Immature natural killer cell (primary cell): ENCODE data around the gene SH3PXD2A. TPM values are rescaled to one million over a fixed set of nuclear protein-coding genes. Genes with fewer than 3 reads are reported as not detected.

Experiments used
- DNase-seq, 3 donors: peaks; one replicate each; pipeline ENCODE4 v3.0.0; 2022; ENCODE audit warnings: mixed read lengths in 1 of 3
- H3K27ac Mint-ChIP-seq, 6 donors: one replicate each; pipeline ENCODE4 v1.8.0; 2020; ENCODE audit warnings: mixed read lengths in 6 of 6, mild to moderate bottlenecking in 5 of 6, inconsistent platforms in 4 of 6, moderate library complexity in 3 of 6
- H3K27me3 Mint-ChIP-seq, 3 donors: one replicate each; pipeline ENCODE4 v1.8.0; 2020 to 2021; ENCODE audit warnings: low read depth in 3 of 3, mild to moderate bottlenecking in 3 of 3, mixed read lengths in 3 of 3, moderate library complexity in 3 of 3, inconsistent platforms in 1 of 3
- H3K36me3 Mint-ChIP-seq, 3 donors: one replicate each; pipeline ENCODE4 v1.8.0; 2020; ENCODE audit warnings: mixed read lengths in 3 of 3, inconsistent platforms in 2 of 3, mild to moderate bottlenecking in 2 of 3
- H3K4me1 Mint-ChIP-seq, 2 donors: one replicate each; pipeline ENCODE4 v1.8.0; 2020; ENCODE audit warnings: inconsistent platforms in 2 of 2, mild to moderate bottlenecking in 2 of 2, mixed read lengths in 2 of 2, moderate library complexity in 1 of 2
- H3K4me3 Mint-ChIP-seq, 5 donors: one replicate each; pipeline ENCODE4 v1.8.0; 2020; ENCODE audit warnings: mild to moderate bottlenecking in 5 of 5, mixed read lengths in 5 of 5, inconsistent platforms in 3 of 5, moderate library complexity in 3 of 5
- H3K9me3 Mint-ChIP-seq, 6 donors: one replicate each; pipeline ENCODE4 v1.8.0; 2020; ENCODE audit warnings: mild to moderate bottlenecking in 6 of 6, mixed read lengths in 6 of 6, inconsistent platforms in 4 of 6, moderate library complexity in 3 of 6
- polyA plus RNA-seq, 3 donors: library from polyadenylated mRNA; unstranded; fragments of 300-500 nt; fragmentation: Illumina TruSeq; gene quantifications; one replicate each; pipeline ENCODE4 v1.2.3, GENCODE V29; 2021

Gene SH3PXD2A
- polyA plus RNA-seq, 3 donors from 2014 or later: 0.07 to 0.43 TPM; not detected in 1

- Mint-ChIP-seq H3K4me3 (no peak overlapping the region), H3K36me3 (peaks cover 0 to 4% (median 0%) of the 10 kb centered on the region in 3 donors), H3K27ac (no peak overlapping the region), H3K9me3 (peaks cover 0 to 1% (median 0%) of the 10 kb centered on the region in 6 donors), H3K27me3 (peaks cover 0 to 3% (median 2%) of the 10 kb centered on the region in 3 donors), H3K4me1 (no peaks in the 10 kb centered on the region)
- DNase-seq: no peak
These were observed 134.9 kb downstream of the SH3PXD2A start for GRCh38 chr10:103720328-103720963.

- peaks cover 0 to 3% (median 2%) of the 10 kb centered on the region in 3 donors for H3K27me3 Mint-ChIP-seq
These were observed 136.3 kb downstream of the SH3PXD2A start for GRCh38 chr10:103719036-103719435.

GRCh38 chr10:103718247-103718620 lies 137.1 kb downstream of the SH3PXD2A start:
- no peak for DNase-seq
- Mint-ChIP-seq H3K9me3 (peaks cover 0 to 1% (median 0%) of the 10 kb centered on the region in 6 donors), H3K27ac (no peak overlapping the region), H3K36me3 (no peaks in the 10 kb centered on the region), H3K4me1 (no peaks in the 10 kb centered on the region), H3K4me3 (no peak overlapping the region), H3K27me3 (peaks cover 0 to 5% (median 2%) of the 10 kb centered on the region in 3 donors)

More at GRCh38 chr10:103719036-103719435, 136.3 kb downstream of the SH3PXD2A start:
- H3K36me3 Mint-ChIP-seq: no peaks in the 10 kb centered on the region
- no peak overlapping the region for H3K27ac Mint-ChIP-seq
- DNase-seq: no peak
- no peaks in the 10 kb centered on the region for H3K4me1 Mint-ChIP-seq
- peaks cover 0 to 1% (median 0%) of the 10 kb centered on the region in 6 donors for H3K9me3 Mint-ChIP-seq
- H3K4me3 Mint-ChIP-seq: no peak overlapping the region

DNA sequence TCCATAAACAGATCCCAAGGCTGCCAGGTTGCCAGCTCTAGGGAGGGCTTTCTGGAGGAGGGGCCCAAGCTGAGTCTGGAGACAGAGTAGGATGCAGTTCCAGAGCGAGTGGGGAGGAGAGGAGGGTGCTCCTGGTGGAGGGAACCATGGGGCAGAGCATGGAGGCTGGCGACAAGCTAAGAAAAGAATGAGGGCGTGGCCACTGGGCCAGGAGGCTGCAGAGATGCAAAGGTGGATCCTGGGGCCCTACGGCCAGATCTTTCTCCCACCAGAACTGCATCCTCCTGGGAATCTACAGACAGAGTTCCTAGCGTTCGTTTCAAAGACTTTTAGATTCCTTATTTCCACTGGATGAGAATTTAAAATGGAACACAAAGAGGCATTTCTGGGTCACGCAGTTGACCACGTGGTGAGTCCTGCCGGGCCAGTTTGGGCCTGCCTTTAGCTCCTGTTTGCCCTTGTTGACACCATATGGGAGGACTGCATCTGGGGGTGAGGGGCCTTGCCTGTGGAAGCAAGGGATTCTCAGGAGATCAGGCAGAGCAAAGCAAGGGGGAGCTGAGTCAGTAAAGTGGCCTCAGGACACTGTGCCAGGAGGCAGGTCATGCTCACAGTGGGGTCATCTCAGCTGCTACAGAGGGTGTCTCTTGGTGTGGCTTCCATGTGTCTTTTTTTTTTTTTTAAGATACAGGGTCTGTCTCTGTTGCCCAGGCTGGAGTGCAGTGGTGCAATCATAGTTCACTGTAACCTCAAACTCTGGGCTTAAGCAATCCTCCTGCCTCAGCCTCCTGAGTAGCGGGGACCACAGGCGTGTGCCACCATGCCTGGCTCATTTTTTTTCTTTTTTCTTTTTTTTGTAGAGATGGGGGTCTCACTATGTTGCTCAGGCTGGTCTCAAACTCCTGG lies 137.8 kb downstream of the SH3PXD2A start:
- Mint-ChIP-seq H3K27me3 (peaks cover 0 to 5% (median 2%) of the 10 kb centered on the region in 3 donors), H3K9me3 (peaks cover 0 to 1% (median 0%) of the 10 kb centered on the region in 6 donors), H3K36me3 (no peaks in the 10 kb centered on the region), H3K4me1 (no peaks in the 10 kb centered on the region), H3K27ac (no peak overlapping the region), H3K4me3 (no peak overlapping the region)
- DNase-seq: no peak

DNA sequence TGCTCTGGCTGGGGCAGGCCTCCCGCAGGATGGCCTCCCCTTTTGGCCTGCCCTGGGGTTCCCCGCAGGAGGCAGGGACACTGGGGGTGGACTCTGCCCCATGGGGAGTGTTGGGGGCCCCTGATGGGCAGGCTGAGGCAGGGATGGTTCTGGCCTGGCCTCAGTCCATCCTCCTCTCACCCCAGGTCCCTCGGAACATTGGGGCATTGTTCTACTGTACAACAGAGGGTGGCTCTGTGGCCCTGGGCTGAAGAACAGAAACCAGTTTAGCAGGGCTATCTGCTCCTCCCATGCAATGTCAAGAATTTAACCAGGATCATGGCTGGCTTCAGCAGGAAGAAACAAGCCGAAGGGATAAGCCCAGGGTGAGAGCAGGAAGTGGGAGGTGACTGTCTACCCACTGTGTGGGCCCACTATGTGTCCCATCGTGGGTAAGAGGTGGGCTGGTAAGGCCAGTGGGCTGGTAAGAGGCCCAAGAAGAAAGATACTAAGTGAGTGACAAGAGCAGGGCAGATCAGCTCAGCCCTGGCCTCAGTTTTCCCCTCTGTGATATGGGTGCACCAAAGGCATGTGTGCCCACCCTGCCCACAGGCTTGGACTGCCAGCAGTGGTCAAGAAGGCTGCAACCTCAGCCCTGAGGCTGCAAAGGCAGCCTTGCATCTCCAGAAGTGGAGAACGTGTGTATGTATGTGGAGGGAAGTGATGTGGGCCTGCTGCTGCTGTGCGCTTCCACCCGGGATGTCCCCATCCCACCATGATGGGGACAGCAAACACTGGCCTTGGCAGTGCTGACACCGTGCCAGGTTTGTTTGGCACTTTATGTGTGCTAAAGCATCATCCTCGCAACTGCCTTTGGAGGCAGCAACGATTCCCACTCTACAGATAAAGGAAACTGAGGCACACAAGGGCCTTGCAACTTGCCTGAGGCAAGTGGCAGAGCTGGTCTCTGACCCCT lies 138.9 kb downstream of the SH3PXD2A start:
- H3K9me3 Mint-ChIP-seq: peaks cover 0 to 1% (median 0%) of the 10 kb centered on the region in 6 donors
- no peak overlapping the region for H3K27ac Mint-ChIP-seq
- H3K36me3 Mint-ChIP-seq: no peaks in the 10 kb centered on the region
- H3K27me3 Mint-ChIP-seq: peaks cover 0 to 5% (median 2%) of the 10 kb centered on the region in 3 donors
- DNase-seq: no peak
- no peaks in the 10 kb centered on the region for H3K4me1 Mint-ChIP-seq
- no peak overlapping the region for H3K4me3 Mint-ChIP-seq

GRCh38 chr10:103715430-103715829 lies 139.9 kb downstream of the SH3PXD2A start:
- peaks cover 0 to 1% (median 0%) of the 10 kb centered on the region in 6 donors for H3K9me3 Mint-ChIP-seq
- H3K27ac Mint-ChIP-seq: no peak overlapping the region
- no peak overlapping the region for H3K4me3 Mint-ChIP-seq
- H3K27me3 Mint-ChIP-seq: peaks cover 0 to 5% (median 2%) of the 10 kb centered on the region in 3 donors
- no peaks in the 10 kb centered on the region for H3K4me1 Mint-ChIP-seq
- H3K36me3 Mint-ChIP-seq: no peaks in the 10 kb centered on the region
- DNase-seq: no peak

GRCh38 chr10:103714232-103714891 lies 141.0 kb downstream of the SH3PXD2A start:
- Mint-ChIP-seq H3K9me3 (peaks cover 0 to 1% (median 0%) of the 10 kb centered on the region in 6 donors), H3K4me1 (no peaks in the 10 kb centered on the region), H3K27ac (no peak overlapping the region), H3K4me3 (no peak overlapping the region), H3K27me3 (peaks cover 0 to 5% (median 2%) of the 10 kb centered on the region in 3 donors), H3K36me3 (no peaks in the 10 kb centered on the region)
- no peak for DNase-seq

DNA sequence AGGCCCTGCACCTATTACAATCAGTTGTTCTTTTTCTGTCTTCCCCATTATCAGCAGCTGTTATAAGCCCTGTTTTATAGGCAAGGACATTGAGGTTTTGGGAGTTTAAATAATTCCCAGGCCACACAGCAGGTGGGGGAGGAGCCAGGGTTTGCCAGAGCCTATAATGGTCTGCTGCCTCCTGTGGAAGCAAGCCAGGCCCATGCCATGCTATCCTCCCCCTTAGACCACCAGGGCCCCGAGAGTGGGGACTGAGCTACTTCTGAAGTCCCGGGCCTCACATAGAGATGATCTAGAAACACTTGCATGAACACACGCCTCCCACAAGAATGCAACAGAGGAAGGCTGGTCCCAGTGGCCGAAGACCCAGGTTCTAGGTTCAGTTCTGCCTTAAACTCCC lies 141.7 kb downstream of the SH3PXD2A start:
- no peak overlapping the region for H3K27ac Mint-ChIP-seq
- DNase-seq: no peak
- H3K27me3 Mint-ChIP-seq: peaks cover 0 to 2% (median 2%) of the 10 kb centered on the region in 3 donors
- no peaks in the 10 kb centered on the region for H3K4me1 Mint-ChIP-seq
- no peak overlapping the region for H3K4me3 Mint-ChIP-seq
- no peaks in the 10 kb centered on the region for H3K9me3 Mint-ChIP-seq
- no peaks in the 10 kb centered on the region for H3K36me3 Mint-ChIP-seq

DNA sequence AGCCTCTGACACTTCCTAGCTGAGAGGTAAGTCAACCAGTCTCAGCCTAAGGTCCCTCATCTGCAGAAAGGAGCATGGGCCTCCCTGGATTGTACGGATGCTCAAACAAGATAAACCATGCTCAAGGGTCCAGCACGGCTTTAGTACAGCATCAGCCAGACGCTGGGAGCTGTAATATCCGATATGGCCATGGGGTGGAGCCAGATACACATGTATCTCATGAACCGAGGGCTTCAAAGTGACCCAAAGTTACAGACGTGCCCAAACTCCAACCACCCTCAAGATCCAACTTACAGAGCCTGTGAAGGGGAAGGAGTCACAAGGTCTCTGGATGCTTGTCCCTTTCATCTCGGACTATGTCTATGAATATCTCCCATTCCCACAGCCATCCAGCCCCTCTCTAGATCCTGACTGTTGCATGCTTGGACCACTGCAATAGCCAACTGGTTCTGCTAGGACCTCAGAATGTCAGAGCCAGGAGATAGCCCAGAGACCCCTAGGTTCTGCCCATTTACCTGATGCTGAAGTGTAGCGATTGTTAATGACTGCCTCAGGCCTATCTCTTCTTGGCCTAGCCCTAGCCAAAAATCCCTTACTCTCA lies 142.4 kb downstream of the SH3PXD2A start:
- Mint-ChIP-seq H3K9me3 (no peaks in the 10 kb centered on the region), H3K4me1 (no peaks in the 10 kb centered on the region), H3K27ac (no peak overlapping the region), H3K4me3 (no peak overlapping the region), H3K27me3 (peaks cover 0 to 4% (median 2%) of the 10 kb centered on the region in 3 donors), H3K36me3 (no peaks in the 10 kb centered on the region)
- DNase-seq: peak; percentile 65 to 70 (median 66)

GRCh38 chr10:103712146-103712545 lies 143.2 kb downstream of the SH3PXD2A start:
- H3K36me3 Mint-ChIP-seq: no peaks in the 10 kb centered on the region
- no peaks in the 10 kb centered on the region for H3K4me1 Mint-ChIP-seq
- H3K27me3 Mint-ChIP-seq: peaks cover 1 to 4% (median 3%) of the 10 kb centered on the region in 3 donors
- DNase-seq: no peak
- no peaks in the 10 kb centered on the region for H3K9me3 Mint-ChIP-seq
- no peak overlapping the region for H3K4me3 Mint-ChIP-seq
- H3K27ac Mint-ChIP-seq: no peak overlapping the region

DNA sequence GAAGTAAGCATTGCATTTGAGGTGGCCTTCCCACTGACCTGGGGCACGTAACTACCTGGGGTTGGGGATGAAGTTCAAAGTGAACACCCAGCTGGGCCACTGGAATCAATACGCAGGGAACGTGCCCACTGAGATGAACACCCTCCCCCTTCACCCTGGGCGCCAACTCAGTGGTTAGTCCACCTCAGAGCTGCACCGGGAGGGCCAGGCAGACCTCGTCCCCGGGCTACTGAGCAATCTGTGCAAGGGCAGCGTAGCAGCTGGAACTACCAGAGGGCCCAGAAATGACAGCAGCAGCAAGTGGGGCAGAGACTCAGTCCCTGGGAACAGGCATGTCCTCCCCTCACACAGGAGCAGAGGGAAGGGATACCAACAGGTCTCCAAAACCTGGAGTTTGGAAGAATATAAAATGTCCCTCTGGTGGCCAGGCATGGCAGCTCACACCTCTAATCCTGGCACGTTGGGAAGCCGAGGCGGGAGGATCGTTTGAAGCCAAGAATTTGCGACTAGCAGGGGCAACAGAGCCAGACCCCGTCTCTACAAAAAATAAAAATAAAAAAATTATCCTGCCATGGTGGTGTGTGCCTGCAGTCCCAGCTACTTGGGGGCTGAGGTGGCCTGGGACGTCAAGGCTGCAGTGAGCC lies 143.9 kb downstream of the SH3PXD2A start:
- Mint-ChIP-seq H3K4me3 (no peak overlapping the region), H3K27me3 (peaks cover 2 to 4% (median 3%) of the 10 kb centered on the region in 3 donors), H3K27ac (no peak overlapping the region), H3K9me3 (no peaks in the 10 kb centered on the region), H3K36me3 (no peaks in the 10 kb centered on the region), H3K4me1 (no peaks in the 10 kb centered on the region)
- no peak for DNase-seq

DNA sequence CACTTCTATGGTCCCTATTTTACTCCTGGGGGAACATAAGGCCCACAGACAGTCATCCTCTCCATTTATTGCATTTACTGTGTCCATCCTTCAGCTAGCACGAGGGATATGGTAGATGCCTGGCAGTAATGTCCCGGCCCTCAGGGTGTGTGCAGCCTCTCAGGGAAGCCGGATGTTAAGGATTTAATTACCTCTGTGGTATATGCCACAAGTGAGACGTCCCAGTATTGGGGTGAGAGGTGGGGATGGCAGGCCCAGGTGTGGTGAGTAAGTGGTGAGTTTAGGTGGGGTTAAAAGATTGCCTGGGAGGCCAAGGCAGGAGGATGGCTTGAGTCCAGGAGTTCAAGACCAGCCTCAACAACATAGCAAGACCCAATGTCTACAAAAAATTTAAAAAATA lies 144.9 kb downstream of the SH3PXD2A start:
- Mint-ChIP-seq H3K36me3 (no peaks in the 10 kb centered on the region), H3K27me3 (peaks cover 2 to 4% (median 3%) of the 10 kb centered on the region in 3 donors), H3K4me3 (no peak overlapping the region), H3K9me3 (no peaks in the 10 kb centered on the region), H3K4me1 (no peaks in the 10 kb centered on the region), H3K27ac (peak overlapping the region in 1 of 6 donors; percentile 34)
- no peak for DNase-seq
